Hepatocyte (in vitro differentiated cells): ENCODE data around the gene HIF1A.

Source experiments
- CTCF ChIP-seq: fragments of 200-600 bp; sonication (generic); IDR thresholded peaks from 2 replicates; pipeline ENCODE4 v1.5.1; 2016; ENCODE audit warnings: antibody characterized with exemption, mild to moderate bottlenecking; ENCODE audit not compliant: poor library complexity
- EZH2 ChIP-seq: fragments of 200-600 bp; sonication (generic); IDR thresholded peaks from 2 replicates; pipeline ENCODE4 v1.6.1; 2016; ENCODE audit warnings: antibody characterized with exemption, mild to moderate bottlenecking, borderline replicate concordance
- EZH2phosphoT487 ChIP-seq: fragments of 200-600 bp; sonication (generic); IDR thresholded peaks from one replicate; pipeline ENCODE4 v1.6.1; 2018; ENCODE audit warnings: antibody characterized with exemption, mild to moderate bottlenecking, low read depth, moderate library complexity; ENCODE audit not compliant: unreplicated experiment, severe bottlenecking

- TF ChIP-seq CTCF: no peak
- no peak for TF ChIP-seq EZH2phosphoT487
- no peak for TF ChIP-seq EZH2
Measured at GRCh38 chr14:61736751-61737150, 41.4 kb downstream of the HIF1A start.
